NB4 (cell line): ENCODE results near the gene PRR32.

Source experiments
- MAX ChIP-seq: IDR thresholded peaks from 2 replicates; pipeline ENCODE4 v1.6.1; 2011; ENCODE audit warnings: low read depth, low read length
- POLR2A ChIP-seq: IDR thresholded peaks from 2 replicates; pipeline ENCODE4 v1.6.1; 2011; ENCODE audit warnings: mild to moderate bottlenecking; ENCODE audit not compliant: insufficient read length; ENCODE audit errors: extremely low read depth
- TF ChIP-seq, protein P1 (sequence below): IDR thresholded peaks from one replicate; pipeline ENCODE4 v1.5.1; 2012; ENCODE audit warnings: low read depth, low read length

- TF ChIP-seq POLR2A (no peak), MAX (no peak)
- TF ChIP-seq, protein P1, sequence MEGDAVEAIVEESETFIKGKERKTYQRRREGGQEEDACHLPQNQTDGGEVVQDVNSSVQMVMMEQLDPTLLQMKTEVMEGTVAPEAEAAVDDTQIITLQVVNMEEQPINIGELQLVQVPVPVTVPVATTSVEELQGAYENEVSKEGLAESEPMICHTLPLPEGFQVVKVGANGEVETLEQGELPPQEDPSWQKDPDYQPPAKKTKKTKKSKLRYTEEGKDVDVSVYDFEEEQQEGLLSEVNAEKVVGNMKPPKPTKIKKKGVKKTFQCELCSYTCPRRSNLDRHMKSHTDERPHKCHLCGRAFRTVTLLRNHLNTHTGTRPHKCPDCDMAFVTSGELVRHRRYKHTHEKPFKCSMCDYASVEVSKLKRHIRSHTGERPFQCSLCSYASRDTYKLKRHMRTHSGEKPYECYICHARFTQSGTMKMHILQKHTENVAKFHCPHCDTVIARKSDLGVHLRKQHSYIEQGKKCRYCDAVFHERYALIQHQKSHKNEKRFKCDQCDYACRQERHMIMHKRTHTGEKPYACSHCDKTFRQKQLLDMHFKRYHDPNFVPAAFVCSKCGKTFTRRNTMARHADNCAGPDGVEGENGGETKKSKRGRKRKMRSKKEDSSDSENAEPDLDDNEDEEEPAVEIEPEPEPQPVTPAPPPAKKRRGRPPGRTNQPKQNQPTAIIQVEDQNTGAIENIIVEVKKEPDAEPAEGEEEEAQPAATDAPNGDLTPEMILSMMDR: no peak
Observed at GRCh38 chrX:126824338-126825007, 4.9 kb downstream of the PRR32 start.
